Calu3 (cell line): ENCODE data around the gene PNPLA3. TPM values are rescaled to one million over a fixed set of nuclear protein-coding genes. Genes with fewer than 3 reads are reported as not detected.

Source experiments
- BruUV-seq: library from RNA; stranded (reverse); fragments of 400-500 nt; replicated peaks from 2 replicates; lab custom pipeline; 2021; lab: Mats Ljungman, UMichigan
- CTCF ChIA-PET: fragments of 300-600 bp; sonication (Branson Sonifier 250); formaldehyde crosslinking; loops from one replicate; lab custom pipeline; 2022; ENCODE audit warnings: antibody characterized with exemption; lab: Charles Lee
- DNase-seq: peaks from one replicate; pipeline ENCODE4 v3.0.0; 2022
- H3K27ac Mint-ChIP-seq: one replicate; pipeline ENCODE4 v1.8.0; 2022; ENCODE audit warnings: mixed read lengths; ENCODE audit not compliant: unreplicated experiment
- H3K27me3 Mint-ChIP-seq: one replicate; pipeline ENCODE4 v1.8.0; 2022; ENCODE audit warnings: mixed read lengths; ENCODE audit not compliant: unreplicated experiment
- H3K36me3 Mint-ChIP-seq: one replicate; pipeline ENCODE4 v1.8.0; 2022; ENCODE audit warnings: mild to moderate bottlenecking, moderate library complexity, mixed read lengths; ENCODE audit not compliant: insufficient read depth, unreplicated experiment
- H3K4me1 Mint-ChIP-seq: one replicate; pipeline ENCODE4 v1.8.0; 2022; ENCODE audit warnings: mild to moderate bottlenecking, low read depth, mixed read lengths; ENCODE audit not compliant: unreplicated experiment
- H3K4me3 Mint-ChIP-seq: one replicate; pipeline ENCODE4 v1.8.0; 2022; ENCODE audit warnings: mild to moderate bottlenecking, low read depth, moderate library complexity, mixed read lengths; ENCODE audit not compliant: unreplicated experiment
- H3K9me3 Mint-ChIP-seq: one replicate; pipeline ENCODE4 v1.8.0; 2022; ENCODE audit warnings: low read depth, mixed read lengths; ENCODE audit not compliant: unreplicated experiment
- CTCF ChIP-seq: fragments of 200-600 bp; IDR thresholded peaks from one replicate; pipeline ENCODE4 v1.8.0; 2022; ENCODE audit warnings: antibody characterized with exemption; ENCODE audit not compliant: unreplicated experiment
- intact Hi-C: fragments of 100-400 bp; cut with micrococcal nuclease; formaldehyde crosslinking; loops from one replicate; pipeline ENCODE4 v1.10.0; 2022; ENCODE audit not compliant: unreplicated experiment
- total RNA-seq: library from RNA; stranded (reverse); gene quantifications from 2 replicates; pipeline ENCODE4 v1.2.3, GENCODE V29; 2022

PNPLA3 gene
- total RNA-seq, 1 experiment from 2014 or later = 9.5 TPM

- Mint-ChIP-seq H3K27ac (no peak overlapping the region), H3K27me3 (peaks cover 76% of the 10 kb centered on the region), H3K9me3 (no peaks in the 10 kb centered on the region), H3K4me3 (no peak overlapping the region), H3K36me3 (peaks cover 4% of the 10 kb centered on the region), H3K4me1 (no peaks in the 10 kb centered on the region)
- CTCF ChIA-PET = interaction anchor here (0.7 to 1.2 kb wide), 3 partner anchors 15 to 61 kb away, joined by 3 to 15 read pairs (median 5); no protein-coding TSS in a partner anchor
- DNase-seq = no peak
- no TSS peak for BruUV-seq
- intact Hi-C loops = no loop called here
- TF ChIP-seq CTCF = no peak
These were observed 38.3 kb upstream of the PNPLA3 start for GRCh38 chr22:43885319-43885671.

GRCh38 chr22:43885786-43886185 is 37.8 kb upstream of the PNPLA3 start:
- peaks cover 4% of the 10 kb centered on the region for H3K36me3 Mint-ChIP-seq
- H3K4me1 Mint-ChIP-seq = no peaks in the 10 kb centered on the region
- no peaks in the 10 kb centered on the region for H3K9me3 Mint-ChIP-seq
- DNase-seq = no peak
- H3K27me3 Mint-ChIP-seq = peaks cover 76% of the 10 kb centered on the region
- CTCF ChIA-PET = interaction anchor here (0.7 to 1.8 kb wide), 3 partner anchors 14 to 60 kb away, joined by 5 to 15 read pairs (median 6); no protein-coding TSS in a partner anchor
- no peak overlapping the region for H3K4me3 Mint-ChIP-seq
- no peak overlapping the region for H3K27ac Mint-ChIP-seq
- no TSS peak for BruUV-seq
- TF ChIP-seq CTCF = no peak
- intact Hi-C loops = no loop called here

GRCh38 chr22:43886231-43886630 is 37.4 kb upstream of the PNPLA3 start:
- H3K36me3 Mint-ChIP-seq = peaks cover 4% of the 10 kb centered on the region

GRCh38 chr22:43887391-43887790 is 36.2 kb upstream of the PNPLA3 start:
- Mint-ChIP-seq H3K27ac (no peak overlapping the region), H3K27me3 (peaks cover 84% of the 10 kb centered on the region), H3K4me3 (no peak overlapping the region), H3K4me1 (no peaks in the 10 kb centered on the region), H3K36me3 (peaks cover 4% of the 10 kb centered on the region), H3K9me3 (no peaks in the 10 kb centered on the region)
- CTCF ChIA-PET = interaction anchor here (1.8 kb wide), 1 partner anchor 58 kb away, joined by 6 read pairs; no protein-coding TSS in a partner anchor
- BruUV-seq = no TSS peak
- TF ChIP-seq CTCF = no peak
- DNase-seq = no peak
- intact Hi-C loops = no loop called here

More at GRCh38 chr22:43886231-43886630, 37.4 kb upstream of the PNPLA3 start:
- Mint-ChIP-seq H3K27me3 (peaks cover 77% of the 10 kb centered on the region), H3K4me1 (no peaks in the 10 kb centered on the region), H3K9me3 (no peaks in the 10 kb centered on the region), H3K27ac (no peak overlapping the region), H3K4me3 (no peak overlapping the region)
- no TSS peak for BruUV-seq
- DNase-seq = no peak
- intact Hi-C loops = no loop called here
- CTCF ChIA-PET = interaction anchor here (0.7 to 1.8 kb wide), 3 partner anchors 55 to 63 kb away, joined by 3 to 6 read pairs (median 3); no protein-coding TSS in a partner anchor
- TF ChIP-seq CTCF = no peak
